Measurements from ENCODE around the gene ZNF396.
A peak's percentile ranks its signal among the peaks of the same experiment; 100 is the strongest.

Gene ZNF396

GRCh38 chr18:35352778-35353177, 24.4 kb downstream of the ZNF396 start:
- Histone ChIP-seq H3K4me3 (ENCODE audit: low read length) (no peak overlapping the region), H3K9me3 (ENCODE audit: control insufficient read depth, low read depth, low read length) (no peaks in the 10 kb centered on the region), H3K36me3 (ENCODE audit: control insufficient read depth, low read depth, low read length) (no peaks in the 10 kb centered on the region), H3K27ac (ENCODE audit: low read length) (no peak overlapping the region), H3K9ac (ENCODE audit: low read length) (no peak overlapping the region), H3K27me3 (ENCODE audit: control insufficient read depth, insufficient read depth, low read length) (no peaks in the 10 kb centered on the region), H3K4me1 (ENCODE audit: control insufficient read depth, low read depth, low read length) (peaks cover 11% of the 10 kb centered on the region)

DNA sequence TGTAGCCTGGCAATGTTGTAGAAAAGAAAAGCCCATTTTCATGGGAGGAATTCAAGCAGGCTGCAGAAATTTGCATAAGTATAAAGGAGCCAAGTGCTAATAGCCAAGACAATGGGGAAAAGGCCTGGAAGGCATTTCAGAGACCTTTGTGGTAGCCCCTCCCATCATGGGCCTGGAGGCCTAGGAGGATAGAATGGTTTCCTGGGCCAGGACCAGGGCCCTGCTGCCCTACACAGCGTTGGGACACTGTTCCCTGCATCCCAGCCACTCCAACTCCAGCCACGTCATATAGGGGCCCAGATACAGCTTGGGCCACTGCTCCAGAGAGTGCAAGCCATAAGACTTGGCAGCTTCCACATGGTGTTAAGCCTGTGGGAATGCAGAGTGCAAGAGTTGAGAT, 24.9 kb downstream of the ZNF396 start:
- no peaks in the 10 kb centered on the region for H3K36me3 ChIP-seq (ENCODE audit: control insufficient read depth, low read depth, low read length)
- no peak overlapping the region for H3K9ac ChIP-seq (ENCODE audit: low read length)
- H3K4me1 ChIP-seq (ENCODE audit: control insufficient read depth, low read depth, low read length) = peaks cover 11% of the 10 kb centered on the region
- no peaks in the 10 kb centered on the region for H3K9me3 ChIP-seq (ENCODE audit: control insufficient read depth, low read depth, low read length)
- no peaks in the 10 kb centered on the region for H3K27me3 ChIP-seq (ENCODE audit: control insufficient read depth, insufficient read depth, low read length)
- H3K27ac ChIP-seq (ENCODE audit: low read length) = no peak overlapping the region
- H3K4me3 ChIP-seq (ENCODE audit: low read length) = no peak overlapping the region

GRCh38 chr18:35348001-35348400, 29.1 kb downstream of the ZNF396 start:
- Histone ChIP-seq H3K36me3 (ENCODE audit: control insufficient read depth, low read depth, low read length) (no peaks in the 10 kb centered on the region), H3K4me3 (ENCODE audit: low read length) (no peak overlapping the region), H3K4me1 (ENCODE audit: control insufficient read depth, low read depth, low read length) (peaks cover 12% of the 10 kb centered on the region), H3K27ac (ENCODE audit: low read length) (no peak overlapping the region), H3K9me3 (ENCODE audit: control insufficient read depth, low read depth, low read length) (no peaks in the 10 kb centered on the region), H3K27me3 (ENCODE audit: control insufficient read depth, insufficient read depth, low read length) (no peaks in the 10 kb centered on the region), H3K9ac (ENCODE audit: low read length) (no peak overlapping the region)

GRCh38 chr18:35345950-35346349, 31.2 kb downstream of the ZNF396 start:
- no peaks in the 10 kb centered on the region for H3K9me3 ChIP-seq (ENCODE audit: control insufficient read depth, low read depth, low read length)

GRCh38 chr18:35345460-35345921, 31.6 kb downstream of the ZNF396 start:
- no peaks in the 10 kb centered on the region for H3K9me3 ChIP-seq (ENCODE audit: control insufficient read depth, low read depth, low read length)
- H3K4me3 ChIP-seq (ENCODE audit: low read length) = no peak overlapping the region
- no peak overlapping the region for H3K9ac ChIP-seq (ENCODE audit: low read length)
- peaks cover 13% of the 10 kb centered on the region for H3K4me1 ChIP-seq (ENCODE audit: control insufficient read depth, low read depth, low read length)
- peaks cover under 1% of the 10 kb centered on the region for H3K36me3 ChIP-seq (ENCODE audit: control insufficient read depth, low read depth, low read length)
- no peak overlapping the region for H3K27ac ChIP-seq (ENCODE audit: low read length)
- H3K27me3 ChIP-seq (ENCODE audit: control insufficient read depth, insufficient read depth, low read length) = no peaks in the 10 kb centered on the region

More at GRCh38 chr18:35345950-35346349, 31.2 kb downstream of the ZNF396 start:
- Histone ChIP-seq H3K4me1 (ENCODE audit: control insufficient read depth, low read depth, low read length) (peaks cover 13% of the 10 kb centered on the region), H3K27me3 (ENCODE audit: control insufficient read depth, insufficient read depth, low read length) (no peaks in the 10 kb centered on the region), H3K4me3 (ENCODE audit: low read length) (no peak overlapping the region), H3K36me3 (ENCODE audit: control insufficient read depth, low read depth, low read length) (no peaks in the 10 kb centered on the region), H3K27ac (ENCODE audit: low read length) (no peak overlapping the region), H3K9ac (ENCODE audit: low read length) (no peak overlapping the region)

GRCh38 chr18:35344736-35345459, 32.2 kb downstream of the ZNF396 start:
- peak overlapping the region; percentile 99 for H3K9ac ChIP-seq (ENCODE audit: low read length)

GRCh38 chr18:35343936-35344735, 33.0 kb downstream of the ZNF396 start, which contains the start of gene ZNF24:
Gene ZNF24 (minus strand): TSS chr18:35344420. CDS start chr18:35340650, 3,770 bp downstream.
- H3K27me3 ChIP-seq (ENCODE audit: control insufficient read depth, insufficient read depth, low read length) = no peaks in the 10 kb centered on the region
- H3K4me3 ChIP-seq (ENCODE audit: low read length) = peak within 1 kb of the TSS; percentile 95
- no peaks in the 10 kb centered on the region for H3K9me3 ChIP-seq (ENCODE audit: control insufficient read depth, low read depth, low read length)
- peaks cover 14% of the 10 kb centered on the region for H3K36me3 ChIP-seq (ENCODE audit: control insufficient read depth, low read depth, low read length)
- H3K27ac ChIP-seq (ENCODE audit: low read length) = peak within 1 kb of the TSS; percentile 96
- peaks cover 13% of the 10 kb centered on the region for H3K4me1 ChIP-seq (ENCODE audit: control insufficient read depth, low read depth, low read length)
- H3K9ac ChIP-seq (ENCODE audit: low read length) = peak within 1 kb of the TSS; percentile 99

More at GRCh38 chr18:35344736-35345459, 32.2 kb downstream of the ZNF396 start:
- H3K36me3 ChIP-seq (ENCODE audit: control insufficient read depth, low read depth, low read length) = peaks cover 6% of the 10 kb centered on the region
- peaks cover 13% of the 10 kb centered on the region for H3K4me1 ChIP-seq (ENCODE audit: control insufficient read depth, low read depth, low read length)
- H3K4me3 ChIP-seq (ENCODE audit: low read length) = peak overlapping the region; percentile 95
- H3K9me3 ChIP-seq (ENCODE audit: control insufficient read depth, low read depth, low read length) = no peaks in the 10 kb centered on the region
- peak overlapping the region; percentile 77 for H3K27ac ChIP-seq (ENCODE audit: low read length)
- H3K27me3 ChIP-seq (ENCODE audit: control insufficient read depth, insufficient read depth, low read length) = no peaks in the 10 kb centered on the region

DNA sequence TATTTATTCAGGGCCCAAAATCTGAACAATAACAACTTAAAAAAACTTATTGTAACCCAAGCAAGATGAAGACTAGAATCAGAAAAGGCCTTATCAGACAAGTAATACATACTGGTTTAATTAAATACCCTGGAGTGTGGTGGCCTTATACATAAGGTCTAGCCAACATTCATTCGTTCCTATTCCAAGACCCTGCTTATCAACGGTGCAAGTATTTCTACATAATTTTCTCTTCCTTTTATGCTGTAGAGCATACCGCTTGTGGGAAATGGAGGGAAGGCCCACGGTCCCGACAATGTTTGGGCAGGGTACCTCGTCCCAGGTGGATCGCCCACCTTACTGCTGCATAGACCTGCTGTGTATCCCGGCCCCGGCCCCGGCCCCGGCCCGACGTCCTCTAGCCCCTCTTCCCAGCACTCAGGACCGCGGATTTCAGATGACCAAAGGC, 33.6 kb downstream of the ZNF396 start:
- peak overlapping the region; percentile 95 for H3K4me3 ChIP-seq (ENCODE audit: low read length)

GRCh38 chr18:35337286-35337685, 39.9 kb downstream of the ZNF396 start:
- Histone ChIP-seq H3K9ac (ENCODE audit: low read length) (no peak overlapping the region), H3K27ac (ENCODE audit: low read length) (no peak overlapping the region), H3K4me3 (ENCODE audit: low read length) (no peak overlapping the region), H3K36me3 (ENCODE audit: control insufficient read depth, low read depth, low read length) (peaks cover 78% of the 10 kb centered on the region), H3K27me3 (ENCODE audit: control insufficient read depth, insufficient read depth, low read length) (no peaks in the 10 kb centered on the region), H3K9me3 (ENCODE audit: control insufficient read depth, low read depth, low read length) (no peaks in the 10 kb centered on the region), H3K4me1 (ENCODE audit: control insufficient read depth, low read depth, low read length) (peaks cover under 1% of the 10 kb centered on the region)

More for the DNA sequence above, 33.6 kb downstream of the ZNF396 start:
- peak overlapping the region; percentile 99 for H3K9ac ChIP-seq (ENCODE audit: low read length)
- H3K27ac ChIP-seq (ENCODE audit: low read length) = no peak overlapping the region
- H3K9me3 ChIP-seq (ENCODE audit: control insufficient read depth, low read depth, low read length) = no peaks in the 10 kb centered on the region
- H3K27me3 ChIP-seq (ENCODE audit: control insufficient read depth, insufficient read depth, low read length) = no peaks in the 10 kb centered on the region
- peaks cover 13% of the 10 kb centered on the region for H3K4me1 ChIP-seq (ENCODE audit: control insufficient read depth, low read depth, low read length)
- H3K36me3 ChIP-seq (ENCODE audit: control insufficient read depth, low read depth, low read length) = peaks cover 20% of the 10 kb centered on the region

DNA sequence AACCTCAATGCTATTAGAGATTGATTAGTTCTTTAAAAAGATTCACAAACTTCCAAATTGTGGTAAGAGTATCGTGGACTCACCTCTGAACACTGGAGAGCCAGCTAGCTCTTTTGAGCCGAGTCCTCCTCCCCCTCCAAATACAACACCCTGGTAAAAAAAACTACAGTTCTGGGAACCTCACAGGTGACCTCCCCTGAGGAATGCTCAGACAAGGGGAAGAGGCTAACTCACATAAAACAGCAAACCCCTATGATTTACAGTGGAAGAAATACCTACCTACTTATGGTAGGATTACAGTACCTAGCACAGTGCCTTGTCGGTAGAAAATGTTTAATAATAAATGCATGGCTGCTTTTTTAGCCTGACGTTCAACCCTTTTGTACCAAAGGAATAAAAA, 41.3 kb downstream of the ZNF396 start:
- Histone ChIP-seq H3K36me3 (ENCODE audit: control insufficient read depth, low read depth, low read length) (peaks cover 81% of the 10 kb centered on the region), H3K27ac (ENCODE audit: low read length) (no peak overlapping the region), H3K27me3 (ENCODE audit: control insufficient read depth, insufficient read depth, low read length) (no peaks in the 10 kb centered on the region), H3K9me3 (ENCODE audit: control insufficient read depth, low read depth, low read length) (no peaks in the 10 kb centered on the region), H3K9ac (ENCODE audit: low read length) (no peak overlapping the region), H3K4me3 (ENCODE audit: low read length) (no peak overlapping the region), H3K4me1 (ENCODE audit: control insufficient read depth, low read depth, low read length) (peaks cover 6% of the 10 kb centered on the region)

DNA sequence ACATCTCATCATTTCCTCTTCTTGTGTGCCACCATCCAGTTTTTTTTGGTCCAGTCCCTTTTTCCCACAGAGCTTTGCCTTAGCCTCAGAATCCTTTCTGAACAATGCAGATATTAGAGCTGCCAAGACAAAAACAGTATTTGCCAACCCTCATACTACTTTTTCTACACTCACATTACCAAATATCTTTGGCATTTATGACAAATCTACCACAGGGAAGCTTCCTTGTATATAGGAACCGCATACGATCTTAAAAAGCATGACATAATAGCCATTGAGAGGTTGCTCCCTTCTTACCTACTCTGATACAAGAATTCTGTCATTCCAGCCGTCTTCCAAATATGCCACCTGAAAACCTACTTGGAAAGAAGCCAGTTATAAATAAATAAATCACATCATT, 42.3 kb downstream of the ZNF396 start:
- peaks cover 74% of the 10 kb centered on the region for H3K36me3 ChIP-seq (ENCODE audit: control insufficient read depth, low read depth, low read length)
- no peak overlapping the region for H3K9ac ChIP-seq (ENCODE audit: low read length)
- H3K27me3 ChIP-seq (ENCODE audit: control insufficient read depth, insufficient read depth, low read length) = no peaks in the 10 kb centered on the region
- H3K9me3 ChIP-seq (ENCODE audit: control insufficient read depth, low read depth, low read length) = no peaks in the 10 kb centered on the region
- no peak overlapping the region for H3K4me3 ChIP-seq (ENCODE audit: low read length)
- peaks cover 6% of the 10 kb centered on the region for H3K4me1 ChIP-seq (ENCODE audit: control insufficient read depth, low read depth, low read length)
- no peak overlapping the region for H3K27ac ChIP-seq (ENCODE audit: low read length)
